ENCODE measurements around the gene DTYMK.

The DTYMK gene

DNA sequence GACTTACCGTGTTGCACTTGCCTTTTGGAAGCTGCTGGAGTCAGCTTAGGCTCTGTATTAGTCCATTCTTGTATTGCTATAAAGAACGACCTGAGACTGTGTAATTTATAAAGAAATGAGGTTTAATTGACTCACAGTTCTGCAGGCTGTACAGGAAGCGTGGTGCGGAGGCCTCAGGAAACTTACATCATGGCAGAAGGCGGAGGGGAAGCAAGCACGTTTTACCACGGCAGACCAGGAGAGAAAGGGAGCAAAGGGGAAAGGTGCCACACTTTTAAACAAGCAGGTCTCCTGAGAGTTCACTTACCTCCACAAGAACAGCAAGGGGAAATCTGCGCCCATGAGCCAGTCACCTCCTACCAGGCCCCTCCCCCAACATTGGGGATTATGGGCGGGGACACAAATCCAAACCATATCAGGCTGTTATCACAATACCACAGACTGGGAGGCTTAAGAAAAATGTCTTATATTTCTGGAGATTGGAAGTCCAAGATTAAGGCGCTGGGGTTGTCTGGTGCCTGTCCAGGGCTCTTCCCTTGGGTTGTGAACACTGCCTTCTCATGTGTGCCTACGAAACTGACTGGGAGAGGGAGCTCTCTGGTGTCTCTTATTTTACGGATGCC lies 44.2 kb upstream of the DTYMK start:
- Histone ChIP-seq H3K36me3 (ENCODE audit: insufficient read depth, low read length) (no peaks in the 10 kb centered on the region), H3K27ac (ENCODE audit: low read depth, low read length, poor library complexity, severe bottlenecking) (no peak overlapping the region), H3K4me3 (ENCODE audit: low read depth, low read length, poor library complexity, severe bottlenecking) (no peak overlapping the region), H3K4me2 (ENCODE audit: low read length) (no peak overlapping the region), H3K27me3 (ENCODE audit: insufficient read depth, low read length) (no peaks in the 10 kb centered on the region), H3K9ac (ENCODE audit: low read length) (no peak overlapping the region), H4K20me1 (ENCODE audit: insufficient read depth, low read length) (no peaks in the 10 kb centered on the region), H3F3A (ENCODE audit: insufficient read depth, low read length) (no peaks in the 10 kb centered on the region), H3K4me1 (ENCODE audit: insufficient read depth, low read length, severe bottlenecking) (peaks cover 13% of the 10 kb centered on the region), H3K9me2 (ENCODE audit: low read depth, low read length) (no peaks in the 10 kb centered on the region), H2AFZ (ENCODE audit: low read length) (no peak overlapping the region), H3K79me2 (ENCODE audit: insufficient read depth, low read length) (no peaks in the 10 kb centered on the region), H3K9me3 (ENCODE audit: low read length) (no peaks in the 10 kb centered on the region)
- TF ChIP-seq EZH2 (IDR thresholded peaks at IDR 0.05; ENCODE audit: borderline replicate concordance, low read length) = no peak
- TF ChIP-seq, protein P1, sequence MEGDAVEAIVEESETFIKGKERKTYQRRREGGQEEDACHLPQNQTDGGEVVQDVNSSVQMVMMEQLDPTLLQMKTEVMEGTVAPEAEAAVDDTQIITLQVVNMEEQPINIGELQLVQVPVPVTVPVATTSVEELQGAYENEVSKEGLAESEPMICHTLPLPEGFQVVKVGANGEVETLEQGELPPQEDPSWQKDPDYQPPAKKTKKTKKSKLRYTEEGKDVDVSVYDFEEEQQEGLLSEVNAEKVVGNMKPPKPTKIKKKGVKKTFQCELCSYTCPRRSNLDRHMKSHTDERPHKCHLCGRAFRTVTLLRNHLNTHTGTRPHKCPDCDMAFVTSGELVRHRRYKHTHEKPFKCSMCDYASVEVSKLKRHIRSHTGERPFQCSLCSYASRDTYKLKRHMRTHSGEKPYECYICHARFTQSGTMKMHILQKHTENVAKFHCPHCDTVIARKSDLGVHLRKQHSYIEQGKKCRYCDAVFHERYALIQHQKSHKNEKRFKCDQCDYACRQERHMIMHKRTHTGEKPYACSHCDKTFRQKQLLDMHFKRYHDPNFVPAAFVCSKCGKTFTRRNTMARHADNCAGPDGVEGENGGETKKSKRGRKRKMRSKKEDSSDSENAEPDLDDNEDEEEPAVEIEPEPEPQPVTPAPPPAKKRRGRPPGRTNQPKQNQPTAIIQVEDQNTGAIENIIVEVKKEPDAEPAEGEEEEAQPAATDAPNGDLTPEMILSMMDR (IDR thresholded peaks at IDR 0.05; ENCODE audit: low read length) = no peak

GRCh38 chr2:241729868-241730267 lies 43.3 kb upstream of the DTYMK start:
- Histone ChIP-seq H2AFZ (ENCODE audit: low read length) (no peak overlapping the region), H3K27me3 (ENCODE audit: insufficient read depth, low read length) (no peaks in the 10 kb centered on the region), H3K9me2 (ENCODE audit: low read depth, low read length) (no peaks in the 10 kb centered on the region), H3F3A (ENCODE audit: insufficient read depth, low read length) (no peaks in the 10 kb centered on the region), H3K9ac (ENCODE audit: low read length) (no peak overlapping the region), H3K4me2 (ENCODE audit: low read length) (no peak overlapping the region), H4K20me1 (ENCODE audit: insufficient read depth, low read length) (no peaks in the 10 kb centered on the region), H3K27ac (ENCODE audit: low read depth, low read length, poor library complexity, severe bottlenecking) (no peak overlapping the region), H3K36me3 (ENCODE audit: insufficient read depth, low read length) (peaks cover 3% of the 10 kb centered on the region; the same call in 1 of the 2 replicates), H3K4me3 (ENCODE audit: low read depth, low read length, poor library complexity, severe bottlenecking) (no peak overlapping the region), H3K79me2 (ENCODE audit: insufficient read depth, low read length) (no peaks in the 10 kb centered on the region), H3K9me3 (ENCODE audit: low read length) (no peaks in the 10 kb centered on the region), H3K4me1 (ENCODE audit: insufficient read depth, low read length, severe bottlenecking) (peaks cover 10% of the 10 kb centered on the region)
- no peak for TF ChIP-seq EZH2 (IDR thresholded peaks at IDR 0.05; ENCODE audit: borderline replicate concordance, low read length)
- TF ChIP-seq, protein P1 (IDR thresholded peaks at IDR 0.05; ENCODE audit: low read length) = no peak

DNA sequence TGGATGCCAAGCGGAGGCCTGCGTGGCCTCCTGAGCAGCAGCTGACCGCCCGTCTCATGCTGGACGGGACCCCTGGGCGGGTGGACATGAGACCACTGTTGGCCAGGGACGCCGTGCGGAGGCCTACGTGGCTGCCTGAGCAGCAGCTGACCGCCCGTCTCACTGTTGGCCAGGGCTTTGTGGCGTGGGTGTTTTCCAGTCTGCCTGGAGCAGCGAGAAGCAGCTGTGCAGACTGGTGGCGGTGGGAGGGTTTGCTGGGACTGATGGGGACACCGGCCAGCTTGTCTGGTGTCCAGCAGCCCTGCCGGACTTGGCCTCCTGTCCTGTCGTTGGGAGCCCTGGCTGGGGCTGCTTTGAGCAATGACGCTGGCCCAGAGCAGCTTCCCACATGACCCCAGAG lies 42.0 kb upstream of the DTYMK start:
- peaks cover 15% of the 10 kb centered on the region for H3K36me3 ChIP-seq (ENCODE audit: insufficient read depth, low read length)
- H4K20me1 ChIP-seq (ENCODE audit: insufficient read depth, low read length) = no peaks in the 10 kb centered on the region
- no peak overlapping the region for H3K9ac ChIP-seq (ENCODE audit: low read length)
- H3K4me1 ChIP-seq (ENCODE audit: insufficient read depth, low read length, severe bottlenecking) = peaks cover 10% of the 10 kb centered on the region
- no peaks in the 10 kb centered on the region for H3K9me3 ChIP-seq (ENCODE audit: low read length)
- H3K79me2 ChIP-seq (ENCODE audit: insufficient read depth, low read length) = no peaks in the 10 kb centered on the region
- TF ChIP-seq, protein P1 (IDR thresholded peaks at IDR 0.05; ENCODE audit: low read length) = no peak
- no peak for TF ChIP-seq EZH2 (IDR thresholded peaks at IDR 0.05; ENCODE audit: borderline replicate concordance, low read length)
- no peaks in the 10 kb centered on the region for H3K9me2 ChIP-seq (ENCODE audit: low read depth, low read length)
- H3K4me3 ChIP-seq (ENCODE audit: low read depth, low read length, poor library complexity, severe bottlenecking) = no peak overlapping the region
- H3K27me3 ChIP-seq (ENCODE audit: insufficient read depth, low read length) = no peaks in the 10 kb centered on the region
- no peak overlapping the region for H2AFZ ChIP-seq (ENCODE audit: low read length)
- H3K27ac ChIP-seq (ENCODE audit: low read depth, low read length, poor library complexity, severe bottlenecking) = no peak overlapping the region
- no peak overlapping the region for H3K4me2 ChIP-seq (ENCODE audit: low read length)
- no peaks in the 10 kb centered on the region for H3F3A ChIP-seq (ENCODE audit: insufficient read depth, low read length)
